Middle frontal gyrus (tissue), 1 donor: ENCODE results near the gene NRN1L.
"Not testable (repeated sequence)": the region's sequence is repeated elsewhere in the genome, so short reads cannot be mapped to it uniquely, and the experiment has no call there.

ENCODE experiments used
- DNase-seq: peaks from one replicate; pipeline ENCODE4 v3.0.0-alpha.2; 2015; ENCODE audit warnings: low spot score; ENCODE audit errors: extremely low spot score

The NRN1L gene

DNA sequence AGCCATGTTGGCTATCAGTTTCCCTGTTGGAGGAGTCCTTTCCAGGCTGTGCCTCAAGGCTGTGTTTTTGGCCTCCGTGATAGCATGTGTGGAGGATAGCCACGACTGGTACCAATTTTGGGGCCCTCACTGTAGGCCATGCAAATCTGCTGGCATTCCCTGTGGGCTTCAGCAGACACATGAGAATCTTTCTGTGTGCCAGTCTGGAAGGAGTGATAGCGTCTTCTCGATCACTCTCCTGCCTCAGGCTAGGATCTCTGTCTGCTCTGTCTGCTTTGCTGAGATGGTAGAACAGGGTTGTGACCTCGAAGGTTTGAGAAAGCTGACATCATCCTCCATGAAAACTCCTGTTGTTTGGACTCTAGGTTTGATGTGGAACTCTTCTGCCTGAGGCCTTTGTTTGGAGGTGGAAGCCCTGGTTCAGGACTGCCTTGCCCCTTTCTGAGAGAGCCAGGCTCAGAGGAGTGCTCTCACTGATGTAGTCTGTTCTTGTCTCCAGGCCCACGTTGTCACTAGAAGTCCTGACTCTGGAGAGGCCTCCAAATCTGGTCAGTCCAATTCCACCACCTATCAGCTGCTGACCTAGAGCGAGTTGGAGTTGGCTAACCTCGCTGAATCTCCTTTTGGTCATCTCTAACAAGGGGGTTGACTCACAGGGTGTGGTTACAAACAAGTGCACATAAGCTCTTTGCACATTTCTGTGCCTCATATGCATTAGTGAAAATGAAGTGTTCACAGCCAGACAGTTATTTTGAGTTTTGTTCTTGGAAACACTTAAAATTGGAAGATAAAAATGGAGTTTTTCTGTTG is 23.9 kb upstream of the NRN1L start:
- DNase-seq = no peak

GRCh38 chr16:67861877-67862276 is 22.8 kb upstream of the NRN1L start:
- DNase-seq = no peak

- DNase-seq = no peak
These were observed 21.8 kb upstream of the NRN1L start for GRCh38 chr16:67862623-67863583.

- DNase-seq = not testable (repeated sequence)
These were observed 20.6 kb upstream of the NRN1L start for GRCh38 chr16:67864044-67864443.

DNA sequence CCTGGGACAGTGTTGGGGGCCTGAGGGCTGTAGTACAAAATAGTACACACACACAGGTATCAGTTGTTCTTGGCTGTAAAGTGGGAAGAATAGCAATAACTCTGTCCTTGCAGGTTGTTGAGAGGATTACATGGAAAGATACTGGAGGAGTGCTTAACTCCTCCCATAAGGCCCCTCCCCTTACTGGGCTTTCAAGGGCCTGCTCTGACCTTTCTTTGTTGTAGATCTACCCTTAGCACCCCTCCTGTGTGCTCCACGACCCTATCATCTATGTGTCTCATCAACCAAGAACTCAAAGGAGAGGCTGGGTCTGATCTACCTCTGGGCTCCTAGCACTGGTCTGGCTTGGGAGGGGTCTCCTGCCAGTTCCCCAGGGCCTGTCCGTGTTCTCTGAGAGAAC is 20.1 kb upstream of the NRN1L start:
- DNase-seq = no peak

- no peak for DNase-seq
These were observed 19.4 kb upstream of the NRN1L start for GRCh38 chr16:67865318-67865717.

GRCh38 chr16:67868290-67868689 is 16.4 kb upstream of the NRN1L start:
- DNase-seq = peak; percentile 19

DNA sequence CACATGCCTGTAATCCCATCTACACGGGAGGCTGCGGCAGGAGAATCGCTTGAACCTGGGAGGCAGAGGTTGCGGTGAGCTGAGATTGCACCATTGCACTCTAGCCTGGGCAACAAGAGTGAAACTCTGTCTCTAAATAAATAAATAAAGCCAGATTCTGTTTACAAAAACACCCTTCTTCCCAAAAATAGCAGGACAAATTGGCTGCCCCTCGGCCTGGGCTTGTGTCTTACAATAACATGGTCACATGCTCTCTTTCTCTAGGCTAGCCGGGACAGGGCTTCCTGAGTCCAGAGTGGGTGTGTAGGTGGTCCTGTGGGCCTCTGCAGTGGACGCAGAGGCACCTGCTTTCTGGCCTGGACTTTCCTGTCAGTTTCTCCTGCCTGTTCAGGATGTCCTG is 15.0 kb upstream of the NRN1L start:
- DNase-seq = no peak

DNA sequence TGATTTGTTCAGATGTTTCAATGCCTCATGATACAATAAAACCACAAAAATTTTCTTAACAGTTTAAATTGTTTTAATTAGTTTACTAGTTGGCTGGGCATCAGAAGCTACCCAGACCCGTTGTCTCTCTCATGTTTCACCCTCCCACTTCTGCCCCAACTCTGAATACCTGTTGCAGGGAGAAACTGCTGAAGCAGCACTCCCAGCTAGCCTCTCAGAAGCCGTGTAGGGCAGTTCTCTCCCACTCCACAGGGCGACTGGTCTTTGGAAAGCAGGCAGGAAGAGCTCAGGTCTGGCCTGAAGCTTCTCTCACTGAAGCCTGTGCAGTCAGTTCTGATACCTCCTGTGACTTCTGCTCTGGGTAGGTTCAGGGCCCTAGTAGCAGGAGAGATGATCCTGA is 13.4 kb upstream of the NRN1L start:
- DNase-seq = no peak

DNA sequence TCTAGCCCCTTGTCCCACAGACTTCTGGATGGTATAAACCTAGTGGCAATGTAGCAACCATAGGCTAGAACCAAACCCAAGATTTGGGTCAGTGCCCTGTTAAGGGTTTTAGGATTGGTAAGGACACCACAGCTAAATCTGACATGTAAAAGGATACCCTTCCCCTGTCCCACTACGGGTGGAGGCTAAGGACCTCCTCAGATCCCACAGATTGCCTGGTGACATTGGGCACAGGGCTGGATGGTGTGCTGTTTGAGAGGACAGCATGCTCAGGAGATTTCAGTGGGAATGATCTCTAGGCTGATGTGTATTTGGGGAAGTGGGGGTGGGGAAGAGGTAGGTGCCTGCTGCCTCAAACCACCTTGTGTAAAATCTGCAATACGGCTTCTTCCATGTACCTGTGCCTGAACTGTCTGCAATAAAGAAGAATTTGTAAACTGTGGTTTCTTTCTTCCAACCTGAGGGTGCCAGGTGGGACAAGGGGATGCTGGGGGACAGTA is 12.5 kb upstream of the NRN1L start:
- no peak for DNase-seq

DNA sequence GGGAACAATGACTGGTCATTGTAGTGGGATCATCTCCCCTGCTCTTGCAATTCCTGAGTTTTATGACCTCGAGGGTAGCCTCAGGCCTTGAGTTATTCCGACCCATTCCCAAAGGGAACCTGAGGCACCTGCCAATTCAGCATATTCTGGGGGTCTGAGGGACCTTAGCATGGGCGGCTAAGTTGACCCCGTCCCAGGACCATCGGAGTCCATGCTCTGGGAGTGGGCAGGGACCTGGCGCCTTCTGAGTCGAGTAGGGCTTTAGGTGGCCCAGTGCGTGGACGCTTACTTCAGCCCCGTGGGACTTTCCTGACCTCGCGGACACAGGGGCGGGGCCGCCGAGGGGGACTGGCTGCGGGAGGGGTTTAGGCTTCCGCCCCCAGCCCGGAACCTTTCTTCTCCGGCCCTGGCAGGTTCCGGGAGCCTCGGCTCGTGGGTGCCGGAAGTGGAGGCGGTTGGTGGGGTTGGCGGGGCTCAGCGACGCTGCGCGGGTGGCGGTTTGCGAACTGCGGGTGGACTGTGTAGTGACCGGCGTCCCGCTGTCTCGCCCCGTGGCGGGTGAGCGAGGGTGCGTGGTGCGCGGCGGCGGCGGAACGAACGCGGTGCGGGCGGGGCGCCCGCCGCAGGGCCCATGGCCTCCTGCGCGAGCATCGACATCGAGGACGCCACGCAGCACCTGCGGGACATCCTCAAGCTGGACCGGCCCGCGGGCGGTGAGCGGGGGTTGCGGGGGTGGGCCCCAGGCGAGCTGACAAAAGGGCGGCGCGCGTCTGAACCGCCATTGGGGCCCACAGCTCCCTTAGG is 11.9 kb upstream of the NRN1L start, which contains the start of gene EDC4:
TSS of gene EDC4 (plus strand) at position 422 of the 804 bp plus-strand sequence. CDS start at position 632, 210 bp downstream.
- peak; percentile 67 for DNase-seq

DNA sequence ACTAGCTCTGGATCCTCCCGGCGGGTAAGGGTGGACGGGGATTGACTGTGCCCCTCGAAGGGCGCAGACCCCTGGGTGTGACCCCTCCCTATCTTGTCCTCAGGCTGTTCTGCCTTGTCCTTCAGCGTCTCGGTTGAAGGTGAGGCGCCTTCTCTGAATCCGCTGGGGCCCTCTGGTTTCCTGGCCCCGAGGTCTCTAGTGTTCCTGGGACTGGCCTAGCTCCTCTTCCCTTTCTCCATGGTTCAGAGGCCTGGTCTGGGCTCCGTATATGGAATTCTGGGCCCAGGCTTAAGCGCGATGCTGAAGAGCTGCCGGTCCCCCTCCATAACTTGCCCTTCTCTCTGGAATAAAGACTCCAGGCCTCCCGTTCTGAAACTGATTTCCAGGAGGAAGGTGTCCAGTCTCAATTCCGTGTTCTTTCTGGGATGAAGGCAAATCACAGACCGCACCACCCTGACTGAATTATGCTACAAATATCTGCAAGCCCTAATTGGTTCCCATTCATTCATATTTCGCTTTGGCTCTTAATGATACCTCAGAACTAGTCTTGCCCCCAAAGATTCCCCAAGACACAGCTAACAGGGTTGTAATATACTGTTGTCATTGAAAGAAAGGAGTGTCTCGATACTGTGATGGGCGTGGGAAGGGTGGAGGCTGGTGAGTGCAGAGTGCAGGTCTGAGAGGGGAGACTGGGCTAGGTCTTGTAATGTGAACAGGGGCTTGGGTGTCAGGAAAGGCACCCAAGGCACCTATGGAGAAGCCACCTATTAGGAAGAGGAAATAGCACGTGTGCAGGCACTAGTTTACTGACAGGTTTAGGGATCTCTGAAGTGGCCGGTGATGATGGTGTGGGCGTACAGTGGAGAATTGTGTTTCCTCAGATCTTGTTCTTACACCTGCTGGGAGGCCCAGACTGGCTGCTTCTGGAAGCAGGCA is 11.0 kb upstream of the NRN1L start:
- no peak for DNase-seq

DNA sequence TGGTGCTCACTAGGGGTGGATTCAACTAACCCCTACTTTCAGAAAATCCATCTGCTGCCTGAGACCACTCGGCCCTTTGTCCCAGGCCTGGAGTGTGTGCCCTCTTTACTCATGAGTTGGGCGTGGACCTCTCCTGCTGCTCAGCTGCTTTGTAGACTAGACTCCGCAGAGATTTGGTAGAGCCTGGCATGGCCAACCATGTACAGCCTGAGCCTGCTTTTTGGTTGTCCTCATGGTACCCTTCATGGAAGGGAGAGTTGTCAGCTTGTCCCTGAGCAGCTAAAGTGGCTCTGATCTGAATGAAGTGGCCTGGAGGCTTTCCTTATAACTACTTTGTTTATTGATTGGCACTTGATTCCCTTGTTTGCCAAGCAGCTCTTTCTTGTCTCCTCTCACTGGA is 10.3 kb upstream of the NRN1L start:
- DNase-seq = no peak

- no peak for DNase-seq
These were observed 7.6 kb upstream of the NRN1L start for GRCh38 chr16:67877064-67877463.

- no peak for DNase-seq
These were observed 6.5 kb upstream of the NRN1L start for GRCh38 chr16:67878232-67878631.

DNA sequence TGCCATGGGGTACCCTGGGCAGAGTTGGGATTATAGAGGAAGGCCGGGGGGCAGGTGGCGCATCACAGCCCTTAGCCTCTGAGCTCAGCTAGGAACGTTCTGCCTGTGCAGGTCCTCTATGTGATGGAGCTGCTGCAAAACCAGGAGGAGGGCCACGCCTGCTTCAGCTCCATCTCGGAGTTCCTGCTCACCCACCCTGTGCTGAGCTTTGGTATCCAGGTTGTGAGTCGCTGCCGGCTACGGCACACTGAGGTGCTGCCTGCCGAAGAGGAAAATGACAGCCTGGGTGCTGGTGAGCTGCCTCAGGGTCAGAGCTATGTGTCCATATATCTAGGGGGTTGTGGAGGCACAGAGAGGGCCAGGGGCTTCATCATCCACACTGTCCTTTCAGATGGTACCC is 5.8 kb upstream of the NRN1L start:
- DNase-seq = no peak

DNA sequence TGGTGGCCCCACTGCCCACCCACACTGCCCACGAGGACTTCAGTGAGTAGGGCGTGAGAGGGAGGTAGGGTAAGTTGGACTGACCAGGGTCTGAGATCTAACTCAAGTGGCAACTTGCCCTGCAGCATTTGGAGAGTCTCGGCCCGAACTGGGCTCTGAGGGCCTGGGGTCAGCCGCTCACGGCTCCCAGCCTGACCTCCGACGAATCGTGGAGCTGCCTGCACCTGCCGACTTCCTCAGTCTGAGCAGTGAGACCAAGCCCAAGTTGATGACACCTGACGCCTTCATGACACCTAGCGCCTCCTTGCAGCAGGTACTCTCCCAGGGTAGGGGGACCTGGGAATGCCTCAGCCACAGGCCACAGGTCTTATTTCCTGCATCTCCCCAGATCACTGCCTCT is 5.2 kb upstream of the NRN1L start:
- DNase-seq = no peak

- no peak for DNase-seq
These were observed 4.7 kb upstream of the NRN1L start for GRCh38 chr16:67879936-67880335.

DNA sequence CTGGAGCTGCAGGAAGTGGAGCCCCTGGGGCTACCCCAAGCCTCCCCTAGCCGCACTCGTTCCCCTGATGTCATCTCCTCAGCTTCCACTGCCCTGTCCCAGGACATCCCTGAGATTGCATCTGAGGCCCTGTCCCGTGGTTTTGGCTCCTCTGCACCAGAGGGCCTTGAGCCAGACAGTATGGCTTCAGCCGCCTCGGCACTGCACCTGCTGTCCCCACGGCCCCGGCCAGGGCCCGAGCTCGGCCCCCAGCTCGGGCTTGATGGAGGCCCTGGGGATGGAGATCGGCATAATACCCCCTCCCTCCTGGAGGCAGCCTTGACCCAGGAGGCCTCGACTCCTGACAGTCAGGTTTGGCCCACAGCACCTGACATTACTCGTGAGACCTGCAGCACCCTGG is 4.1 kb upstream of the NRN1L start:
- DNase-seq = no peak

- no peak for DNase-seq
These were observed 3.0 kb upstream of the NRN1L start for GRCh38 chr16:67881621-67882161.
